HFF-Myc (cell line): ENCODE results near the gene COPS9.

ENCODE experiments used
- DNase-seq: peaks from one replicate; pipeline ENCODE4 v3.0.0-alpha.2; 2011; ENCODE audit warnings: low read depth; ENCODE audit errors: extremely low read depth
- H3K4me3 ChIP-seq: replicated peaks from 2 replicates; pipeline ENCODE4 v1.5.1; 2011; ENCODE audit warnings: low read depth, mild to moderate bottlenecking, control low read depth, low read length
- TF ChIP-seq, protein P1 (sequence below): IDR thresholded peaks from 2 replicates; pipeline ENCODE4 v1.5.1; 2012; ENCODE audit warnings: mild to moderate bottlenecking, low read depth, low read length, control low read depth; ENCODE audit errors: missing control alignments

The COPS9 gene

DNA sequence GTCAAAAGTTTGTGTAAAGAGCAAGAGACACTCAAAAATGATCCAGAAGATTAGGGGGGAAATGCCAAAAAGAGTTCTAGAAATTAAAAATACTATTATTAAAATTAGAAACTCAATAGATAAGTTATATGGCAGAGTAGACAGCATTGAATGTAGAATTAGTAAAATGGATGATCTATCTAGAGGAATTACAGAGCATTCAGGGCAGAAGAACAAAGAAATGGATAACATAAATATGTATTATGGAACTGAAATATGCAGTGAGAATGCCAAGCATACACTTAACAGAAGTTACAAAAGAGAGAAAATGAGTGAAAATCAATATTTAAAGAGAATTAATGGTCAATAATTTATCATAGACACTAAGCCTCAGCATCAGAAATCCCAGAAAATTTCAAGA, 49.5 kb downstream of the COPS9 start:
- TF ChIP-seq, protein P1, sequence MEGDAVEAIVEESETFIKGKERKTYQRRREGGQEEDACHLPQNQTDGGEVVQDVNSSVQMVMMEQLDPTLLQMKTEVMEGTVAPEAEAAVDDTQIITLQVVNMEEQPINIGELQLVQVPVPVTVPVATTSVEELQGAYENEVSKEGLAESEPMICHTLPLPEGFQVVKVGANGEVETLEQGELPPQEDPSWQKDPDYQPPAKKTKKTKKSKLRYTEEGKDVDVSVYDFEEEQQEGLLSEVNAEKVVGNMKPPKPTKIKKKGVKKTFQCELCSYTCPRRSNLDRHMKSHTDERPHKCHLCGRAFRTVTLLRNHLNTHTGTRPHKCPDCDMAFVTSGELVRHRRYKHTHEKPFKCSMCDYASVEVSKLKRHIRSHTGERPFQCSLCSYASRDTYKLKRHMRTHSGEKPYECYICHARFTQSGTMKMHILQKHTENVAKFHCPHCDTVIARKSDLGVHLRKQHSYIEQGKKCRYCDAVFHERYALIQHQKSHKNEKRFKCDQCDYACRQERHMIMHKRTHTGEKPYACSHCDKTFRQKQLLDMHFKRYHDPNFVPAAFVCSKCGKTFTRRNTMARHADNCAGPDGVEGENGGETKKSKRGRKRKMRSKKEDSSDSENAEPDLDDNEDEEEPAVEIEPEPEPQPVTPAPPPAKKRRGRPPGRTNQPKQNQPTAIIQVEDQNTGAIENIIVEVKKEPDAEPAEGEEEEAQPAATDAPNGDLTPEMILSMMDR, result no peak
- no peak for DNase-seq
- no peak overlapping the region for H3K4me3 ChIP-seq
